Motor neuron (in vitro differentiated cells): ENCODE measurements around the gene NUDT22. TPM values are rescaled to one million over a fixed set of nuclear protein-coding genes. Genes with fewer than 3 reads are reported as not detected.
A peak's percentile ranks its signal among the peaks of the same experiment; 100 is the strongest.

Experiments used
- ATAC-seq, 8 experiments: fragments of 200-7000 bp; cut with Tn5 transposase; replicated peaks in 6 of 8; 2 replicates each; pipeline ENCODE4 v1.8.0; 2021; ENCODE audit warnings: mild to moderate bottlenecking in 8 of 8, moderate library complexity in 8 of 8
- H3K27ac ChIP-seq, 2 donors: fragments of 250-450 bp; sonication (Bioruptor Pico); 2 replicates each; pipeline ENCODE4 v1.9.0; 2021; ENCODE audit warnings: antibody characterized with exemption in 2 of 2, mild to moderate bottlenecking in 2 of 2, moderate library complexity in 1 of 2
- H3K4me1 ChIP-seq, 2 donors: fragments of 250-450 bp; sonication (Bioruptor Pico); replicated peaks in 1 of 2; 2 replicates each; pipeline ENCODE4 v1.6.1; 2021; ENCODE audit warnings: antibody characterized with exemption in 2 of 2, mild to moderate bottlenecking in 2 of 2, moderate library complexity in 1 of 2
- H3K4me3 ChIP-seq, 5 donors: fragments of 250-450 bp; sonication (Bioruptor Pico); 2 replicates each; pipeline ENCODE4 v1.9.0; 2021; ENCODE audit warnings: antibody characterized with exemption in 5 of 5, mild to moderate bottlenecking in 5 of 5, moderate library complexity in 4 of 5
- WGBS, 10 experiments: fragments of 450-650 bp; shearing (Covaris generic); methylation state at CpG; one replicate each; pipeline ENCODE4 v1.0.0; 2022; 5-methylcytosine and 5-hydroxymethylcytosine counted together
- in situ Hi-C, 9 experiments: fragments of 400-800 bp; cut with MboI; loops; one replicate each; pipeline ENCODE4 v1.15.0; 2021; ENCODE audit warnings: low sequenced_read_pairs in 9 of 9, low pct_unique_long_range_greater_than_20kb in 2 of 9; ENCODE audit not compliant: unreplicated experiment in 9 of 9
- total RNA-seq, 8 experiments: library from RNA; unstranded; fragments of 300-600 nt; gene quantifications; 2 replicates each; pipeline versions ENCODE4 v1.2.3 to v1.2.4, GENCODE V29; 2022

The NUDT22 gene
- 10 to 100 TPM; 17.3 to 65.4 (median 35.4) TPM for total RNA-seq

- peaks cover 21 to 29% of the 10 kb centered on the region in 2 donors for H3K4me1 ChIP-seq
- 0 to 2% (median 0%) methylated on average over 1 to 11 of the region's 54 CpGs; no CpG with 5 or more reads in 5 of the 10 experiments for WGBS, 10 experiments
- in situ Hi-C loops: no loop called here
- H3K27ac ChIP-seq: peak within 1 kb of the TSS; percentile 77 to 85
- H3K4me3 ChIP-seq: peak within 1 kb of the TSS; percentile 61 to 83 (median 73)
- ATAC-seq: peak; percentile 51 to 77 (median 62)
These were observed at the start of gene NUDT22, which contains the start of gene TRPT1 for GRCh38 chr11:64225608-64226506. Gene NUDT22 (plus strand): TSS chr11:64226274. CDS start chr11:64226653, 379 bp downstream. Gene TRPT1 (minus strand): TSS chr11:64226186. CDS start chr11:64225860, 326 bp downstream.

GRCh38 chr11:64176751-64177150, 49.3 kb upstream of the NUDT22 start:
- in situ Hi-C loops: no loop called here
- 74 to 100% (median 90%) methylated on average over 2 to 6 of the region's 8 CpGs; no CpG with 5 or more reads in 3 of the 10 experiments for WGBS, 10 experiments
- ATAC-seq: no peak
- Histone ChIP-seq H3K4me1 (peaks cover 12 to 15% of the 10 kb centered on the region in 2 donors), H3K27ac (no peak overlapping the region), H3K4me3 (no peak overlapping the region)

DNA sequence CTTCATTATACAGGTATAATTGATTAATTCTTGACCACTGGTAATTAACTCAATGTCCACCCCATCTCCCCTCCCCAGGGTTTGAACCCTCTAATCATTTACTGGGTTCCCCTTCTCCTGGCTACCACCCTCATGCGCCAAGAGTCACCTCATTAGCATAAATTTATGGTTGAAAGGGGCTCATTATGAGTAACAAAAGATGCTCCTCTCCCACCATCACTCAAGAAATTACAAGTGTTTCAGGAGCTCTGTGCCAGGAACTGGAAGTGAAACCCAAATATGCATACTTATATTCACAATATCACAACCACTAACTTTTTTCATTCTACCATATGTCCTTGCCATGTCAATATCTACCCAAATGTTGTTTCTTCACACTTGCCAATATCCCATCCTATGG, 47.9 kb upstream of the NUDT22 start:
- Histone ChIP-seq H3K4me3 (no peak overlapping the region), H3K4me1 (peaks cover 19 to 20% of the 10 kb centered on the region in 2 donors), H3K27ac (no peak overlapping the region)
- ATAC-seq: no peak
- in situ Hi-C loops: no loop called here
- 80 to 100% (median 93%) methylated on average over 1 of the region's 1 CpG; no CpG with 5 or more reads in 6 of the 10 experiments for WGBS, 10 experiments

DNA sequence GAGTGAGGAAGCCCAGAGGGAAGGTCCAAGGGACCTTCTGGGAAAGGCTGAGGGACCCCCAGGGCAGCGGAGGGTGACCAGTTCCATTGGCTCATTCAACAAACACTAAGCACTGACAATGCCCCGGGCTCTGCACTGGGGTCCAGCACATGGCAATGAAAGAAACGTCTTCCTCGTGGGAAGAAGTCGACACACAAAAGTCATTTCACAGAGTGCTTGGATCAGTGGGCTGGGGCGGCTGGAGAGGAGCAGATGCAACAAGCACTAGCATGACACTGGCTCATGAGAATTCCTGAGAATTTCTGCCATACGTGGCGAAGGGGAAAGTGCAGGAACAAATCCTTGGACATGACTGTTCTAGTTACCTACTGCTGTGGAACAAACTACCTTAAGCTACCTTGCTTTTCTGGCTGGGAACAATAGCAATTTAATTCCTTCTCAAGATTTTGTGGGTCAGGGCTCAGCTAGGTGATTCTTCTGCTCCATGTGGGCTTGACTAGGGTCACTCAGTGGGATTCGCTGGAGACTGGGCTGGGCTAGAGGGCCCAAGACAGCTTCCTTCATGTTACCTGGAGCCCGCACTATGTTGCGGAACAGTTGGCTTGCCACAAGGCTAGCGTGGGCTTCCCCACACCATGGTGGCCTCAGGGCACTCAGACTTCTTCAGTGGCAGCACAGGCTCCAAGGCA, 47.0 kb upstream of the NUDT22 start:
- no peak for ATAC-seq
- WGBS, 10 experiments: 80 to 100% (median 100%) methylated on average over 1 to 8 of the region's 12 CpGs; no CpG with 5 or more reads in 1 of the 10 experiments
- in situ Hi-C loops: no loop called here
- H3K4me3 ChIP-seq: no peak overlapping the region
- no peak overlapping the region for H3K27ac ChIP-seq
- H3K4me1 ChIP-seq: peaks cover 25 to 26% of the 10 kb centered on the region in 2 donors

GRCh38 chr11:64180891-64181290, 45.2 kb upstream of the NUDT22 start:
- H3K4me3 ChIP-seq: peak overlapping the region in 2 of 5 donors; percentile 15 to 26
- H3K27ac ChIP-seq: peak overlapping the region in 1 of 2 donors; percentile 60
- ATAC-seq: no peak
- peaks cover 28 to 29% of the 10 kb centered on the region in 2 donors for H3K4me1 ChIP-seq
- in situ Hi-C loops: no loop called here
- 0 to 94% (median 72%) methylated on average over 1 to 5 of the region's 5 CpGs; no CpG with 5 or more reads in 4 of the 10 experiments for WGBS, 10 experiments

GRCh38 chr11:64181506-64182411, 44.3 kb upstream of the NUDT22 start:
- peak; percentile 29 to 47 (median 38) for ATAC-seq
- peak overlapping the region in 4 of 5 donors; percentile 10 to 26 (median 14) for H3K4me3 ChIP-seq
- in situ Hi-C loops: no loop called here
- H3K4me1 ChIP-seq: peaks cover 28 to 29% of the 10 kb centered on the region in 2 donors
- H3K27ac ChIP-seq: peak overlapping the region; percentile 21 to 60
- 3 to 100% (median 22%) methylated on average over 1 to 6 of the region's 17 CpGs; no CpG with 5 or more reads in 1 of the 10 experiments for WGBS, 10 experiments

- Histone ChIP-seq H3K27ac (peak overlapping the region in 1 of 2 donors; percentile 92), H3K4me1 (peaks cover 28 to 29% of the 10 kb centered on the region in 2 donors), H3K4me3 (peak overlapping the region; percentile 61 to 85 (median 73))
- WGBS, 10 experiments: 50 to 90% (median 80%) methylated on average over 2 of the region's 7 CpGs; no CpG with 5 or more reads in 7 of the 10 experiments
- no peak for ATAC-seq
- in situ Hi-C loops: no loop called here
These were observed 42.2 kb upstream of the NUDT22 start for GRCh38 chr11:64183890-64184289.

DNA sequence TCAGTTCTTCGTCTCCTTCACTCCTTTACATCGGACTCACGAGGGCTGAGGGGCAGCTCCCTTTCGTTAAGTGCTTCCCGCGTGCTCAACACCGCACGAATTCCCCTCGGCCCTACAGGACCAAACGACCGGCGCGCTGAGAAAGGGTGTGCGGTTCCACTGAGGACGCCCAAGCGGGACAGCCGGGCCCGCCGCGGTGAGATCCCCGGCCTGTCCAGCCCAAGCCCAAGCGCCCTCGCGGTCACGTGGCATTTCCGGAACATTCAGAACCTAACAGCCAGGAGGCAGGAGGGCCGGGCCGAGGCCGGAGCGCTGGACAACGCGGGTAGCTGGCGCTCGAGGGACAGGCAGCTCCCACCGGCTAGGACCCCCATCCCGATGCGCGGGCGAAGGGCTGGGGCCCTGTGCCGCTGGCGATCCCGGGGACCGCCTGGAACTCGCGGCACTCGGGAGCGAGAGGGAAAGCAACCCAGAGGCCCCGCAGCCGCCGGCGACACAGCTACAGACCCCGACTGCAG, 40.8 kb upstream of the NUDT22 start:
- Histone ChIP-seq H3K4me1 (peaks cover 29% of the 10 kb centered on the region in 2 donors), H3K4me3 (peak overlapping the region; percentile 61 to 85 (median 73)), H3K27ac (peak overlapping the region; percentile 86 to 92)
- in situ Hi-C loops: no loop called here
- ATAC-seq: peak; percentile 32 to 51 (median 40)
- 0 to 7% (median 0%) methylated on average over 1 to 15 of the region's 52 CpGs; no CpG with 5 or more reads in 3 of the 10 experiments for WGBS, 10 experiments

GRCh38 chr11:64185693-64186491, 40.2 kb upstream of the NUDT22 start, which contains the start of gene STIP1:
Gene STIP1 (plus strand): TSS chr11:64186171. CDS start chr11:64186262, 91 bp downstream.
- H3K4me3 ChIP-seq: peak within 1 kb of the TSS; percentile 61 to 85 (median 73)
- peaks cover 22 to 23% of the 10 kb centered on the region in 2 donors for H3K4me1 ChIP-seq
- 0 to 3% methylated on average over 3 to 8 of the region's 74 CpGs; no CpG with 5 or more reads in 8 of the 10 experiments for WGBS, 10 experiments
- in situ Hi-C loops: no loop called here
- H3K27ac ChIP-seq: peak within 1 kb of the TSS; percentile 86 to 92
- peak; percentile 81 to 90 (median 88) for ATAC-seq

- in situ Hi-C loops: no loop called here
- Histone ChIP-seq H3K4me3 (no peak overlapping the region), H3K27ac (peak overlapping the region in 1 of 2 donors; percentile 83), H3K4me1 (peaks cover 16 to 19% of the 10 kb centered on the region in 2 donors)
- 0 to 6% (median 0%) methylated on average over 1 to 15 of the region's 48 CpGs; no CpG with 5 or more reads in 2 of the 10 experiments for WGBS, 10 experiments
- peak in 3 of 8 experiments; percentile 2 to 7 (median 5) for ATAC-seq
These were observed 39.4 kb upstream of the NUDT22 start for GRCh38 chr11:64186492-64187165.

- ATAC-seq: no peak
- 90 to 100% (median 100%) methylated on average over 1 to 5 of the region's 5 CpGs for WGBS, 10 experiments
- Histone ChIP-seq H3K27ac (no peak overlapping the region), H3K4me1 (peaks cover 0 to 2% of the 10 kb centered on the region in 2 donors), H3K4me3 (no peak overlapping the region)
- in situ Hi-C loops: no loop called here
These were observed 33.6 kb upstream of the NUDT22 start for GRCh38 chr11:64192434-64192833.
